Measurements from ENCODE around the gene SPEF2.

DNA sequence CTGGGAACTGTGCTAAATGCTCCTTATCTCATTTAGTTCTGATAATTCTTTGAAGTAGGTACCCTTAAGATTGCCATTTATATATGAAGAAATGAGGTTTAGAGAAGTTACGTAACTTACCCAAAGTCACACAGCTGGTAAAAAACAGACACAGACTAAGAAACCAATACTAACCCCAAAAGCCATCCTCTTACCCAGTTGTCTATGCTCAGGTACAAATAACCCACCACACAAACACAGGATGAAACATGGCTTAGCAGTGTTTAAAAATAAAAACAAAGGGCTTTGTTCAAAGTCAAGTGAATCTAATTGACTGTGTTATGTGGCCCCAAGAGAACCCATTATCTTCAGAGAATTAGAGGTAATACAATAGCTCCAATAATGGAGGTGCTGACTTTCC, 202.0 kb downstream of the SPEF2 start:
- TF ChIP-seq, protein P1, sequence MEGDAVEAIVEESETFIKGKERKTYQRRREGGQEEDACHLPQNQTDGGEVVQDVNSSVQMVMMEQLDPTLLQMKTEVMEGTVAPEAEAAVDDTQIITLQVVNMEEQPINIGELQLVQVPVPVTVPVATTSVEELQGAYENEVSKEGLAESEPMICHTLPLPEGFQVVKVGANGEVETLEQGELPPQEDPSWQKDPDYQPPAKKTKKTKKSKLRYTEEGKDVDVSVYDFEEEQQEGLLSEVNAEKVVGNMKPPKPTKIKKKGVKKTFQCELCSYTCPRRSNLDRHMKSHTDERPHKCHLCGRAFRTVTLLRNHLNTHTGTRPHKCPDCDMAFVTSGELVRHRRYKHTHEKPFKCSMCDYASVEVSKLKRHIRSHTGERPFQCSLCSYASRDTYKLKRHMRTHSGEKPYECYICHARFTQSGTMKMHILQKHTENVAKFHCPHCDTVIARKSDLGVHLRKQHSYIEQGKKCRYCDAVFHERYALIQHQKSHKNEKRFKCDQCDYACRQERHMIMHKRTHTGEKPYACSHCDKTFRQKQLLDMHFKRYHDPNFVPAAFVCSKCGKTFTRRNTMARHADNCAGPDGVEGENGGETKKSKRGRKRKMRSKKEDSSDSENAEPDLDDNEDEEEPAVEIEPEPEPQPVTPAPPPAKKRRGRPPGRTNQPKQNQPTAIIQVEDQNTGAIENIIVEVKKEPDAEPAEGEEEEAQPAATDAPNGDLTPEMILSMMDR (IDR thresholded peaks at IDR 0.05) = no peak
- TF ChIP-seq MXD4 (CRISPR knock-in tag; IDR thresholded peaks at IDR 0.05; ENCODE audit: borderline replicate concordance) (no peak), JUN (CRISPR knock-in tag; IDR thresholded peaks at IDR 0.05) (no peak), GABPB1 (CRISPR knock-in tag; IDR thresholded peaks at IDR 0.05) (no peak), ZBTB21 (CRISPR knock-in tag; IDR thresholded peaks at IDR 0.05; ENCODE audit: borderline replicate concordance) (no peak), ELF4 (CRISPR knock-in tag; IDR thresholded peaks at IDR 0.05; ENCODE audit: low read depth) (no peak), ZNF121 (CRISPR knock-in tag; IDR thresholded peaks at IDR 0.05) (no peak)
- TF ChIP-seq, protein P2, sequence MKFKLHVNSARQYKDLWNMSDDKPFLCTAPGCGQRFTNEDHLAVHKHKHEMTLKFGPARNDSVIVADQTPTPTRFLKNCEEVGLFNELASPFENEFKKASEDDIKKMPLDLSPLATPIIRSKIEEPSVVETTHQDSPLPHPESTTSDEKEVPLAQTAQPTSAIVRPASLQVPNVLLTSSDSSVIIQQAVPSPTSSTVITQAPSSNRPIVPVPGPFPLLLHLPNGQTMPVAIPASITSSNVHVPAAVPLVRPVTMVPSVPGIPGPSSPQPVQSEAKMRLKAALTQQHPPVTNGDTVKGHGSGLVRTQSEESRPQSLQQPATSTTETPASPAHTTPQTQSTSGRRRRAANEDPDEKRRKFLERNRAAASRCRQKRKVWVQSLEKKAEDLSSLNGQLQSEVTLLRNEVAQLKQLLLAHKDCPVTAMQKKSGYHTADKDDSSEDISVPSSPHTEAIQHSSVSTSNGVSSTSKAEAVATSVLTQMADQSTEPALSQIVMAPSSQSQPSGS (CRISPR knock-in tag; IDR thresholded peaks at IDR 0.05; ENCODE audit: borderline replicate concordance, low read depth) = no peak
- TF ChIP-seq, protein P3, sequence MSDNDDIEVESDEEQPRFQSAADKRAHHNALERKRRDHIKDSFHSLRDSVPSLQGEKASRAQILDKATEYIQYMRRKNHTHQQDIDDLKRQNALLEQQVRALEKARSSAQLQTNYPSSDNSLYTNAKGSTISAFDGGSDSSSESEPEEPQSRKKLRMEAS (CRISPR knock-in tag; IDR thresholded peaks at IDR 0.05) = no peak
- TF ChIP-seq, protein P4, sequence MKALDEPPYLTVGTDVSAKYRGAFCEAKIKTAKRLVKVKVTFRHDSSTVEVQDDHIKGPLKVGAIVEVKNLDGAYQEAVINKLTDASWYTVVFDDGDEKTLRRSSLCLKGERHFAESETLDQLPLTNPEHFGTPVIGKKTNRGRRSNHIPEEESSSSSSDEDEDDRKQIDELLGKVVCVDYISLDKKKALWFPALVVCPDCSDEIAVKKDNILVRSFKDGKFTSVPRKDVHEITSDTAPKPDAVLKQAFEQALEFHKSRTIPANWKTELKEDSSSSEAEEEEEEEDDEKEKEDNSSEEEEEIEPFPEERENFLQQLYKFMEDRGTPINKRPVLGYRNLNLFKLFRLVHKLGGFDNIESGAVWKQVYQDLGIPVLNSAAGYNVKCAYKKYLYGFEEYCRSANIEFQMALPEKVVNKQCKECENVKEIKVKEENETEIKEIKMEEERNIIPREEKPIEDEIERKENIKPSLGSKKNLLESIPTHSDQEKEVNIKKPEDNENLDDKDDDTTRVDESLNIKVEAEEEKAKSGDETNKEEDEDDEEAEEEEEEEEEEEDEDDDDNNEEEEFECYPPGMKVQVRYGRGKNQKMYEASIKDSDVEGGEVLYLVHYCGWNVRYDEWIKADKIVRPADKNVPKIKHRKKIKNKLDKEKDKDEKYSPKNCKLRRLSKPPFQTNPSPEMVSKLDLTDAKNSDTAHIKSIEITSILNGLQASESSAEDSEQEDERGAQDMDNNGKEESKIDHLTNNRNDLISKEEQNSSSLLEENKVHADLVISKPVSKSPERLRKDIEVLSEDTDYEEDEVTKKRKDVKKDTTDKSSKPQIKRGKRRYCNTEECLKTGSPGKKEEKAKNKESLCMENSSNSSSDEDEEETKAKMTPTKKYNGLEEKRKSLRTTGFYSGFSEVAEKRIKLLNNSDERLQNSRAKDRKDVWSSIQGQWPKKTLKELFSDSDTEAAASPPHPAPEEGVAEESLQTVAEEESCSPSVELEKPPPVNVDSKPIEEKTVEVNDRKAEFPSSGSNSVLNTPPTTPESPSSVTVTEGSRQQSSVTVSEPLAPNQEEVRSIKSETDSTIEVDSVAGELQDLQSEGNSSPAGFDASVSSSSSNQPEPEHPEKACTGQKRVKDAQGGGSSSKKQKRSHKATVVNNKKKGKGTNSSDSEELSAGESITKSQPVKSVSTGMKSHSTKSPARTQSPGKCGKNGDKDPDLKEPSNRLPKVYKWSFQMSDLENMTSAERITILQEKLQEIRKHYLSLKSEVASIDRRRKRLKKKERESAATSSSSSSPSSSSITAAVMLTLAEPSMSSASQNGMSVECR (CRISPR knock-in tag; IDR thresholded peaks at IDR 0.05; ENCODE audit: borderline replicate concordance) = no peak
